IMR-90 (cell line): ENCODE data around the gene CDK5R2. TPM values are rescaled to one million over a fixed set of nuclear protein-coding genes. Genes with fewer than 3 reads are reported as not detected.

Source experiments
- ATAC-seq: fragments of 200-7000 bp; cut with Tn5 transposase; 2 replicates; pipeline ENCODE4 v1.9.1; 2020; ENCODE audit warnings: low read depth, mild to moderate bottlenecking, moderate library complexity
- BruUV-seq: library from RNA; stranded (reverse); fragments of 400-500 nt; replicated peaks from 2 replicates; lab custom pipeline; 2021; lab: Mats Ljungman, UMichigan
- CTCF ChIA-PET: fragments of 300-600 bp; formaldehyde crosslinking; extraction: SDS; loops from one replicate; lab custom pipeline; 2021; ENCODE audit warnings: antibody characterized with exemption; lab: Yijun Ruan, JAX
- POLR2A ChIA-PET: fragments of 300-600 bp; sonication (Branson Sonifier 250); formaldehyde crosslinking; loops from one replicate; lab custom pipeline; 2022; ENCODE audit warnings: antibody characterized with exemption; ENCODE audit not compliant: unreplicated experiment; lab: Charles Lee
- DNase-seq: peaks from one replicate; pipeline ENCODE4 v3.0.0; 2013
- H2AFZ ChIP-seq: replicated peaks from 2 replicates; pipeline ENCODE3; 2013; ENCODE audit warnings: low read length, mild to moderate bottlenecking; ENCODE audit not compliant: poor library complexity
- H2AK5ac ChIP-seq: 2 replicates; pipeline ENCODE4 v1.6.1; 2013; ENCODE audit warnings: low read depth, low read length, inconsistent platforms
- H2AK9ac ChIP-seq: replicated peaks from 2 replicates; pipeline ENCODE3; 2013; ENCODE audit warnings: mild to moderate bottlenecking, low read depth, low read length, moderate library complexity; ENCODE audit not compliant: poor library complexity
- H2BK120ac ChIP-seq: 2 replicates; pipeline ENCODE4 v1.6.1; 2013; ENCODE audit warnings: low read depth, low read length, inconsistent platforms
- H2BK15ac ChIP-seq: 3 replicates; pipeline ENCODE4 v1.6.1; 2013; ENCODE audit warnings: low read depth, low read length, inconsistent platforms
- H2BK20ac ChIP-seq: 2 replicates; pipeline ENCODE4 v1.6.1; 2013; ENCODE audit warnings: low read depth, mild to moderate bottlenecking, inconsistent platforms, low read length, moderate library complexity
- H2BK5ac ChIP-seq: 2 replicates; pipeline ENCODE4 v1.6.1; 2013; ENCODE audit warnings: mild to moderate bottlenecking, low read depth, low read length, inconsistent platforms; ENCODE audit not compliant: poor library complexity, severe bottlenecking
- H3K14ac ChIP-seq: replicated peaks from 2 replicates; pipeline ENCODE4 v1.6.1; 2013; ENCODE audit warnings: low read depth, low read length, inconsistent platforms
- H3K18ac ChIP-seq: 2 replicates; pipeline ENCODE4 v1.6.1; 2013; ENCODE audit warnings: low read depth, low read length, control low read depth
- H3K23ac ChIP-seq: 2 replicates; pipeline ENCODE4 v1.6.1; 2013; ENCODE audit warnings: low read depth, low read length, inconsistent platforms
- H3K27ac ChIP-seq: 2 replicates; pipeline ENCODE4 v1.5.1; 2013; ENCODE audit warnings: mild to moderate bottlenecking, control low read depth, low read length; ENCODE audit not compliant: insufficient read depth
- H3K27me3 ChIP-seq: 2 replicates; pipeline ENCODE4 v1.6.1; 2013; ENCODE audit warnings: low read length; ENCODE audit not compliant: control insufficient read depth, insufficient read depth
- H3K36me3 ChIP-seq: 2 replicates; pipeline ENCODE4 v1.6.1; 2013; ENCODE audit warnings: low read length, mixed read lengths; ENCODE audit not compliant: control insufficient read depth, insufficient read depth
- H3K4ac ChIP-seq: 2 replicates; pipeline ENCODE4 v1.6.1; 2013; ENCODE audit warnings: low read depth, low read length, inconsistent platforms
- H3K4me1 ChIP-seq: 2 replicates; pipeline ENCODE4 v1.6.1; 2013; ENCODE audit warnings: low read length, mixed read lengths; ENCODE audit not compliant: control insufficient read depth, insufficient read depth
- H3K4me2 ChIP-seq: 2 replicates; pipeline ENCODE4 v1.6.1; 2013; ENCODE audit warnings: low read depth, mild to moderate bottlenecking, control low read depth, low read length, moderate library complexity
- H3K4me3 ChIP-seq: 2 replicates; pipeline ENCODE4 v1.5.1; 2013; ENCODE audit warnings: low read depth, mild to moderate bottlenecking, control low read depth, low read length, moderate library complexity; ENCODE audit not compliant: insufficient read depth
- H3K56ac ChIP-seq: 2 replicates; pipeline ENCODE4 v1.6.1; 2013; ENCODE audit warnings: low read length, inconsistent platforms; ENCODE audit not compliant: insufficient read depth; ENCODE audit errors: extremely low read depth
- H3K79me1 ChIP-seq, 2 experiments: 2 replicates each; pipeline ENCODE4 v1.6.1; 2013; ENCODE audit warnings: low read length in 2 of 2, inconsistent platforms in 1 of 2, low read depth in 1 of 2
- H3K9ac ChIP-seq: 2 replicates; pipeline ENCODE4 v1.6.1; 2013; ENCODE audit warnings: low read depth, low read length, control low read depth
- H3K9me1 ChIP-seq: 2 replicates; pipeline ENCODE4 v1.6.1; 2013; ENCODE audit warnings: low read length, inconsistent platforms; ENCODE audit not compliant: insufficient read depth
- H3K9me3 ChIP-seq: 2 replicates; pipeline ENCODE4 v1.6.1; 2013; ENCODE audit warnings: low read length; ENCODE audit not compliant: control insufficient read depth, insufficient read depth
- H4K20me1 ChIP-seq: 2 replicates; pipeline ENCODE4 v1.6.1; 2013; ENCODE audit warnings: low read length, inconsistent platforms; ENCODE audit not compliant: insufficient read depth
- H4K5ac ChIP-seq: 2 replicates; pipeline ENCODE4 v1.6.1; 2013; ENCODE audit warnings: mild to moderate bottlenecking, low read depth, low read length, control low read depth
- H4K8ac ChIP-seq, 2 experiments: 2 replicates each; pipeline ENCODE4 v1.6.1; 2013; ENCODE audit warnings: low read depth in 2 of 2, low read length in 2 of 2, control low read depth in 1 of 2, inconsistent platforms in 1 of 2
- H4K91ac ChIP-seq: 2 replicates; pipeline ENCODE4 v1.6.1; 2013; ENCODE audit warnings: low read depth, low read length, inconsistent platforms; ENCODE audit not compliant: insufficient read depth
- WGBS, 2 experiments: methylation state at CpG; one replicate each; pipeline versions ENCODE4 v1.1.5 to v1.1.7; 2013; ENCODE audit warnings: missing lambda C conversion rate in 2 of 2; ENCODE audit not compliant: insufficient read length in 1 of 2; ENCODE audit errors: extremely low coverage in 2 of 2; 5-methylcytosine and 5-hydroxymethylcytosine counted together
- dilution Hi-C: fragments of 300-500 bp; cut with HindIII; formaldehyde crosslinking; loops from one replicate; pipeline ENCODE4 v1.14.3; 2018; ENCODE audit warnings: low sequenced_read_pairs; ENCODE audit not compliant: unreplicated experiment
- in situ Hi-C: fragments of 300-500 bp; cut with MboI; formaldehyde crosslinking; loops from 3 replicates; pipeline ENCODE4 v1.14.3; 2019; ENCODE audit warnings: low sequenced_read_pairs, inconsistent platforms, mixed read lengths
- intact Hi-C: fragments of 100-400 bp; cut with micrococcal nuclease; formaldehyde crosslinking; loops from 2 replicates; pipeline ENCODE4 v1.10.0; 2022
- polyA plus RNA-seq, 3 experiments: library from polyadenylated mRNA; depleted of rRNA; stranded (reverse); fragments of >200 nt; gene quantifications; 2 replicates each; pipeline ENCODE4 v1.2.3, GENCODE V29; 2012; ENCODE audit warnings: low replicate concordance in 1 of 3
- total RNA-seq: library from RNA; depleted of rRNA; stranded (reverse); fragments of >200 nt; gene quantifications from 2 replicates; pipeline ENCODE4 v1.2.3, GENCODE V29; 2012
- TF ChIP-seq, protein P1 (sequence below): conservative IDR thresholded peaks from 2 replicates; pipeline ENCODE4 v1.5.1; 2012; ENCODE audit warnings: mild to moderate bottlenecking, low read depth, low read length, improper control_type of control experiment
- TF ChIP-seq, protein P2 (sequence below): fragments of 150-350 bp; IDR thresholded peaks from 2 replicates; pipeline ENCODE4 v1.6.1; 2017; ENCODE audit warnings: mild to moderate bottlenecking, antibody characterized with exemption, low read length, low read depth

CDK5R2 gene
- total and polyA plus RNA-seq, 2 of the 4 experiments (the other 2 are of a cell fraction): not detected

DNA sequence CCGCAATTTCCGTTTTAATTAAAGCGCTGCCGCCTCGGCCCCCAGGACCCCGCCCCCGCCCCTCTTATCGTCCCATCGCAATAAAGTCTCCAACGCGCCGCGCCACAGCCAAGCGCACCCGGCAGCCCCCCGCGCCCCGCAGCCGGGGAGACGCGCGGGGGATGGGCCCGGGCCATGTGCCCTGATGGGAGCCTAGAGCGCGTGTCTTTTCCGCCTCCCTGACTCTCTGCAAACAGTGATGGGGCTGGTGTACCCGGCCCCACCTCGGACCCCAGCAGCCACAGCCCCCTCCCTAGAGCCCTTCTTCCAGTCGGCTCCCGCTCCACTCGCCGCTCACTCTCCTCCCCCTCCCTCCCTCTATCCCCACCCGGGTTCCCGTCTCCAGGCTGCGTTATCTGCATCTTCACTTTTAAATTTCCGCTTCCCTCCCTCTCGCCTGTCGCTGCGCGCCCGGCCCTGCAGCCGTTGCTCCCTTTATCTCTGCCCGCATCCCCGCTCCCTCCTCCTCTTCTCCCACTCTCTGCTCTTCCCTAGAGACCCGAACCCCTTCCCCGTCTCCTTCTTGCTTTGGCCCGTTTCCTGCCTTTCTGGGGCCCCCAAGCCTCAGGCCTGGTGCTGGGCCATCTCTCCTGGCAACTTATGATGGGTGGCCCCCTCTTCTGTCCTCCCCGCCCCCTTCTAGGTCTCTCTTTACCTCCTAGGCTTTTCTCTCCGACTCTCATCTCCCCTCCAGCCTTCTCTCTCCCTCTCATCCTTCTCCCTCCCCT is 26.0 kb downstream of the CDK5R2 start (continued):
- TF ChIP-seq, protein P1, sequence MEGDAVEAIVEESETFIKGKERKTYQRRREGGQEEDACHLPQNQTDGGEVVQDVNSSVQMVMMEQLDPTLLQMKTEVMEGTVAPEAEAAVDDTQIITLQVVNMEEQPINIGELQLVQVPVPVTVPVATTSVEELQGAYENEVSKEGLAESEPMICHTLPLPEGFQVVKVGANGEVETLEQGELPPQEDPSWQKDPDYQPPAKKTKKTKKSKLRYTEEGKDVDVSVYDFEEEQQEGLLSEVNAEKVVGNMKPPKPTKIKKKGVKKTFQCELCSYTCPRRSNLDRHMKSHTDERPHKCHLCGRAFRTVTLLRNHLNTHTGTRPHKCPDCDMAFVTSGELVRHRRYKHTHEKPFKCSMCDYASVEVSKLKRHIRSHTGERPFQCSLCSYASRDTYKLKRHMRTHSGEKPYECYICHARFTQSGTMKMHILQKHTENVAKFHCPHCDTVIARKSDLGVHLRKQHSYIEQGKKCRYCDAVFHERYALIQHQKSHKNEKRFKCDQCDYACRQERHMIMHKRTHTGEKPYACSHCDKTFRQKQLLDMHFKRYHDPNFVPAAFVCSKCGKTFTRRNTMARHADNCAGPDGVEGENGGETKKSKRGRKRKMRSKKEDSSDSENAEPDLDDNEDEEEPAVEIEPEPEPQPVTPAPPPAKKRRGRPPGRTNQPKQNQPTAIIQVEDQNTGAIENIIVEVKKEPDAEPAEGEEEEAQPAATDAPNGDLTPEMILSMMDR: no peak

DNA sequence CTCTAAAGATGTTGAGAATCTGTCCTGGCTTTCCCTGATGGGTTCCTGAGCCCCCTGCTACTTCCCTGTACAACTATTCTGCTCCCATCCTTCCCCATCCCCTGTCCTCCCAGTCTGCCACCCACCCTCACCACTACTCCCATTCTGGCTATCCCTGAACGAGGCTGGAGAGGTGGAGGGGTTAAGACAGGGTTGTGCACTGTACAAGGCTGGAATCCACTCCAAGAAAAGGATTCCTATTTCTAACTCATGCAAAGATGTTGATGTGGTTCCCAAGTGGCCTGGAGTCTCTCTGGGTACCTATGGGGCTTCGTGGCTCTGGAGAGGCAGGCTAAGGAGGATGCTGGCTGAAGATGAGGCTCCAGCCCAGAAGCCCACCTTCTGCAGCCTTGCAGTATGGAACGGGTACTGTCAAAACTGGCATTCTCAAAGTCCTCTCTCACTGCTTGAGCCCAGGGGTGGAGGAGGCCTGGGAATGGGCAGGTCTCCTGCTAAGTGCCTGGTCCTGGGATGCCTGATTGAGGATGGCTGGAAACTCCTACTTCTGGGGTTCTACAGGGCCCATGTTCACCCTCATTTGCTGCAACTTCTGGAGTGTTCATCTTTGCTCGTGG is 26.8 kb downstream of the CDK5R2 start:
- H3K18ac ChIP-seq: no peak overlapping the region
- H2BK5ac ChIP-seq: no peak overlapping the region
- no peak overlapping the region for H3K23ac ChIP-seq
- TF ChIP-seq, protein P2, sequence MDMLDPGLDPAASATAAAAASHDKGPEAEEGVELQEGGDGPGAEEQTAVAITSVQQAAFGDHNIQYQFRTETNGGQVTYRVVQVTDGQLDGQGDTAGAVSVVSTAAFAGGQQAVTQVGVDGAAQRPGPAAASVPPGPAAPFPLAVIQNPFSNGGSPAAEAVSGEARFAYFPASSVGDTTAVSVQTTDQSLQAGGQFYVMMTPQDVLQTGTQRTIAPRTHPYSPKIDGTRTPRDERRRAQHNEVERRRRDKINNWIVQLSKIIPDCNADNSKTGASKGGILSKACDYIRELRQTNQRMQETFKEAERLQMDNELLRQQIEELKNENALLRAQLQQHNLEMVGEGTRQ: no peak
- H3K36me3 ChIP-seq: no peaks in the 10 kb centered on the region
- no peak overlapping the region for H2BK20ac ChIP-seq
- BruUV-seq: no TSS peak
- H3K4me3 ChIP-seq: no peak overlapping the region
- H2AK5ac ChIP-seq: no peak overlapping the region
- H4K5ac ChIP-seq: no peak overlapping the region
- WGBS, 2 experiments: 0% methylated on average over 1 of the region's 4 CpGs; no CpG with 5 or more reads in 1 of the 2 experiments
- H3K4me2 ChIP-seq: no peak overlapping the region
- no peak overlapping the region for H4K8ac ChIP-seq
- H3K14ac ChIP-seq: no peak overlapping the region
- dilution Hi-C loops: no loop called here
- no peak overlapping the region for H3K27ac ChIP-seq
- ATAC-seq (no peak), DNase-seq (no peak)
- 0 out of 2 replicates have a peak, but pooled peaks cover 2% of the 10 kb centered on the region for H3K4me1 ChIP-seq
- POLR2A ChIA-PET: no interaction called here
- in situ Hi-C loops: no loop called here
- H3K56ac ChIP-seq: no peak overlapping the region
- no peak overlapping the region for H3K9ac ChIP-seq
- H4K20me1 ChIP-seq: peaks cover 3% of the 10 kb centered on the region; the same call in 1 of the 2 replicates
- no peak overlapping the region for H2AK9ac ChIP-seq
- no peak overlapping the region for H3K4ac ChIP-seq
- H3K9me3 ChIP-seq: no peaks in the 10 kb centered on the region
- H2BK15ac ChIP-seq: no peak overlapping the region
- H3K79me1 ChIP-seq: no peaks in the 10 kb centered on the region
- H4K91ac ChIP-seq: no peak overlapping the region
- no peak overlapping the region for H2AFZ ChIP-seq
- no peak overlapping the region for H2BK120ac ChIP-seq
- H3K9me1 ChIP-seq: no peaks in the 10 kb centered on the region; the same call in 1 of the 2 replicates
- intact Hi-C loops: no loop called here
- CTCF ChIA-PET: no interaction called here
- peaks cover 94% of the 10 kb centered on the region for H3K27me3 ChIP-seq
